ENCODE results near the gene ARHGAP26. TPM values are rescaled to one million over a fixed set of nuclear protein-coding genes. Genes with fewer than 3 reads are reported as not detected.
"Not testable (repeated sequence)": the region's sequence is repeated elsewhere in the genome, so short reads cannot be mapped to it uniquely, and the experiment has no call there.

Gene ARHGAP26
- total RNA-seq, 1 experiment from 2014 or later: 19.6 TPM

- not testable (repeated sequence) for DNase-seq (ENCODE audit: low spot score)
Measured at GRCh38 chr5:142928999-142929398, 158.8 kb downstream of the ARHGAP26 start.

- no peak for DNase-seq (ENCODE audit: low spot score)
Measured at GRCh38 chr5:142929587-142929986, 159.4 kb downstream of the ARHGAP26 start.

GRCh38 chr5:142930395-142931110 lies 160.4 kb downstream of the ARHGAP26 start:
- DNase-seq (ENCODE audit: low spot score): no peak

- no peak for DNase-seq (ENCODE audit: low spot score)
Measured at GRCh38 chr5:142931896-142932686, 161.9 kb downstream of the ARHGAP26 start.

- no peak for DNase-seq (ENCODE audit: low spot score)
Measured at GRCh38 chr5:142934051-142934762, 164.0 kb downstream of the ARHGAP26 start.

GRCh38 chr5:142935014-142935413 lies 164.8 kb downstream of the ARHGAP26 start:
- DNase-seq (ENCODE audit: low spot score): no peak

GRCh38 chr5:142937374-142937773 lies 167.2 kb downstream of the ARHGAP26 start:
- no peak for DNase-seq (ENCODE audit: low spot score)

GRCh38 chr5:142938266-142938880 lies 168.2 kb downstream of the ARHGAP26 start:
- DNase-seq (ENCODE audit: low spot score): no peak

- DNase-seq (ENCODE audit: low spot score): no peak
Measured at GRCh38 chr5:142939006-142939405, 168.8 kb downstream of the ARHGAP26 start.

- DNase-seq (ENCODE audit: low spot score): no peak
Measured at GRCh38 chr5:142939884-142940283, 169.7 kb downstream of the ARHGAP26 start.

- no peak for DNase-seq (ENCODE audit: low spot score)
Measured at GRCh38 chr5:142941245-142941644, 171.1 kb downstream of the ARHGAP26 start.

- DNase-seq (ENCODE audit: low spot score): no peak
Measured at GRCh38 chr5:142942901-142943300, 172.7 kb downstream of the ARHGAP26 start.

GRCh38 chr5:142944140-142944539 lies 174.0 kb downstream of the ARHGAP26 start:
- no peak for DNase-seq (ENCODE audit: low spot score)

GRCh38 chr5:142945321-142945720 lies 175.1 kb downstream of the ARHGAP26 start:
- DNase-seq (ENCODE audit: low spot score): no peak

GRCh38 chr5:142945845-142946244 lies 175.7 kb downstream of the ARHGAP26 start:
- DNase-seq (ENCODE audit: low spot score): no peak

GRCh38 chr5:142946547-142947426 lies 176.6 kb downstream of the ARHGAP26 start:
- DNase-seq (ENCODE audit: low spot score): no peak

- no peak for DNase-seq (ENCODE audit: low spot score)
Measured at GRCh38 chr5:142947427-142947709, 177.2 kb downstream of the ARHGAP26 start.

- no peak for DNase-seq (ENCODE audit: low spot score)
Measured at GRCh38 chr5:142952229-142952628, 182.1 kb downstream of the ARHGAP26 start.

GRCh38 chr5:142952871-142953270 lies 182.7 kb downstream of the ARHGAP26 start:
- DNase-seq (ENCODE audit: low spot score): not testable (repeated sequence)

- DNase-seq (ENCODE audit: low spot score): no peak
Measured at GRCh38 chr5:142954455-142954854, 184.3 kb downstream of the ARHGAP26 start.

- no peak for DNase-seq (ENCODE audit: low spot score)
Measured at GRCh38 chr5:142955628-142956027, 185.5 kb downstream of the ARHGAP26 start.
